HepG2 (cell line): ENCODE measurements around the gene WBP1. TPM values are rescaled to one million over a fixed set of nuclear protein-coding genes. Genes with fewer than 3 reads are reported as not detected.
A peak's percentile ranks its signal among the peaks of the same experiment; 100 is the strongest.

Experiments
- ARHGAP35 ChIP-seq: sonication (generic); formaldehyde crosslinking; IDR thresholded peaks from 2 replicates; pipeline ENCODE4 v1.9.0; 2022; ENCODE audit warnings: mild to moderate bottlenecking, inconsistent platforms, moderate library complexity, missing genetic modification reagents, borderline replicate concordance
- ASH2L ChIP-seq: fragments of 300-600, 200-600 bp; sonication (generic); IDR thresholded peaks from 2 replicates; pipeline ENCODE4 v1.7.0; 2017; ENCODE audit warnings: low read depth, mild to moderate bottlenecking, moderate library complexity, mixed read lengths, low read length; ENCODE audit not compliant: insufficient read length
- ATF1 ChIP-seq: IDR thresholded peaks from 2 replicates; pipeline ENCODE4 v1.6.1; 2016; ENCODE audit warnings: mild to moderate bottlenecking, control low read depth
- FOXJ3 ChIP-seq: sonication (generic); formaldehyde crosslinking; IDR thresholded peaks from 2 replicates; pipeline ENCODE4 v1.4.0; 2020; ENCODE audit warnings: missing genetic modification reagents, mild to moderate bottlenecking, borderline replicate concordance
- GATA4 ChIP-seq: sonication (generic); IDR thresholded peaks from 2 replicates; pipeline ENCODE4 v1.6.1; 2016; ENCODE audit warnings: antibody characterized with exemption, low read depth, borderline replicate concordance
- HDAC6 ChIP-seq: fragments of 200-600 bp; sonication (generic); IDR thresholded peaks from 2 replicates; pipeline ENCODE4 v1.7.0; 2017; ENCODE audit warnings: mild to moderate bottlenecking, antibody characterized with exemption, low read length, low read depth
- HMGA1 ChIP-seq: sonication (generic); formaldehyde crosslinking; conservative IDR thresholded peaks from 2 replicates; pipeline ENCODE4 v1.4.0; 2020; ENCODE audit warnings: missing genetic modification reagents
- IRX3 ChIP-seq: sonication (generic); formaldehyde crosslinking; IDR thresholded peaks from 2 replicates; pipeline ENCODE4 v1.8.1; 2023; ENCODE audit warnings: mild to moderate bottlenecking, low read depth, missing genetic modification reagents, borderline replicate concordance
- KLF6 ChIP-seq: IDR thresholded peaks from 2 replicates; pipeline ENCODE4 v1.8.0; 2016; ENCODE audit warnings: missing biosample characterization, missing genetic modification reagents
- MED8 ChIP-seq: sonication (generic); formaldehyde crosslinking; IDR thresholded peaks from 2 replicates; pipeline ENCODE4 v1.8.1; 2023; ENCODE audit warnings: mild to moderate bottlenecking, missing genetic modification reagents; ENCODE audit not compliant: insufficient replicate concordance
- REPIN1 ChIP-seq: sonication (generic); formaldehyde crosslinking; IDR thresholded peaks from 2 replicates; pipeline ENCODE4 v1.8.0; 2022; ENCODE audit warnings: missing genetic modification reagents, low read depth, mild to moderate bottlenecking, borderline replicate concordance
- REXO4 ChIP-seq: sonication (generic); formaldehyde crosslinking; IDR thresholded peaks from 2 replicates; pipeline ENCODE4 v1.8.0; 2022; ENCODE audit warnings: missing genetic modification reagents, mild to moderate bottlenecking, borderline replicate concordance
- SIN3B ChIP-seq: fragments of 150-350 bp; IDR thresholded peaks from 2 replicates; pipeline ENCODE4 v1.6.1; 2014; ENCODE audit warnings: low read length
- SMAD1 ChIP-seq: sonication (generic); formaldehyde crosslinking; IDR thresholded peaks from 2 replicates; pipeline ENCODE4 v1.4.0; 2020; ENCODE audit warnings: missing genetic modification reagents, low read depth, mild to moderate bottlenecking, borderline replicate concordance
- TCF12 ChIP-seq, 2 experiments: fragments of 450-650 bp in 1 of 2; sonication (generic) in 1 of 2; formaldehyde crosslinking in 1 of 2; IDR thresholded peaks; 2 replicates each; pipeline versions ENCODE4 v1.6.1 to v1.8.0; 2017 to 2022; ENCODE audit warnings: antibody characterized with exemption in 1 of 2, mild to moderate bottlenecking in 1 of 2, missing genetic modification reagents in 1 of 2, moderate library complexity in 1 of 2
- YEATS4 ChIP-seq: sonication (generic); formaldehyde crosslinking; IDR thresholded peaks from 2 replicates; pipeline ENCODE4 v1.4.0; 2020; ENCODE audit warnings: missing genetic modification reagents, borderline replicate concordance
- ZBTB2 ChIP-seq: sonication (generic); formaldehyde crosslinking; IDR thresholded peaks from 2 replicates; pipeline ENCODE4 v1.8.0; 2022; ENCODE audit warnings: low read depth, missing genetic modification reagents
- ZNF205 ChIP-seq: IDR thresholded peaks from 2 replicates; pipeline ENCODE4 v1.6.1; 2018; ENCODE audit warnings: missing biosample characterization, missing genetic modification reagents
- ZNF317 ChIP-seq: sonication (generic); formaldehyde crosslinking; IDR thresholded peaks from 2 replicates; pipeline ENCODE4 v1.5.0; 2020; ENCODE audit warnings: mild to moderate bottlenecking, missing genetic modification reagents
- ZNF33B ChIP-seq: sonication (generic); formaldehyde crosslinking; IDR thresholded peaks from 2 replicates; pipeline ENCODE4 v1.5.1; 2020; ENCODE audit warnings: mild to moderate bottlenecking, missing genetic modification reagents
- ZNF354B ChIP-seq: sonication (generic); formaldehyde crosslinking; IDR thresholded peaks from 2 replicates; pipeline ENCODE4 v1.8.0; 2022; ENCODE audit warnings: mild to moderate bottlenecking, missing genetic modification reagents
- ZNF747 ChIP-seq: sonication (generic); formaldehyde crosslinking; IDR thresholded peaks from 2 replicates; pipeline ENCODE4 v1.8.1; 2023; ENCODE audit warnings: missing genetic modification reagents, mild to moderate bottlenecking, borderline replicate concordance
- ZNF839 ChIP-seq: sonication (generic); formaldehyde crosslinking; IDR thresholded peaks from 2 replicates; pipeline ENCODE4 v1.4.0; 2020; ENCODE audit warnings: missing genetic modification reagents, mild to moderate bottlenecking, borderline replicate concordance
- polyA plus RNA-seq, 8 experiments: library from polyadenylated mRNA; depleted of rRNA in 3 of 8; stranded (reverse) in 7 of 8; unstranded in 1 of 8; fragments of >200 nt; fragmentation: Illumina TruSeq in 4 of 8; extraction: Trizol in 4 of 8; gene quantifications; 2 replicates each; pipeline versions ENCODE4 v1.2.1 to v1.2.3, GENCODE V29; 2011 to 2016; ENCODE audit warnings: low read depth in 4 of 8, missing spikeins in 1 of 8, mixed read lengths in 1 of 8; ENCODE audit not compliant: insufficient read depth in 1 of 8
- total RNA-seq, 5 experiments: library from RNA; depleted of rRNA; stranded (reverse); fragments of >200 nt; fragmentation: Illumina TruSeq; extraction: Trizol; gene quantifications; 2 replicates each; pipeline ENCODE4 v1.2.3, GENCODE V29; 2016; ENCODE audit warnings: low read depth in 1 of 5
- TF ChIP-seq, protein P1 (sequence below): sonication (generic); formaldehyde crosslinking; IDR thresholded peaks from 2 replicates; pipeline ENCODE4 v1.5.0; 2020; ENCODE audit warnings: mild to moderate bottlenecking, missing genetic modification reagents
- TF ChIP-seq, protein P2 (sequence below): sonication (generic); formaldehyde crosslinking; IDR thresholded peaks from 2 replicates; pipeline ENCODE4 v1.5.1; 2020; ENCODE audit warnings: mild to moderate bottlenecking, missing genetic modification reagents, moderate library complexity

The WBP1 gene
- total and polyA plus RNA-seq, 2 of the 13 experiments (the other 11 are each of a cell fraction or from before 2014, with no cell fraction given) = 38.8 to 85.7 TPM

GRCh38 chr2:74472086-74472944 lies 14.1 kb downstream of the WBP1 start, which contains the start of gene MRPL53 (continued):
- TF ChIP-seq KLF6 (CRISPR knock-in tag) = peak; percentile 93
- peak; percentile 46; the same call in 1 of the 2 replicates for TF ChIP-seq GATA4
- TF ChIP-seq FOXJ3 (CRISPR knock-in tag) = peak; percentile 66; the same call in 1 of the 2 replicates
- TF ChIP-seq SMAD1 = peak; percentile 99
- peak; percentile 85 for TF ChIP-seq ZNF33B (CRISPR knock-in tag)
- TF ChIP-seq, protein P1, sequence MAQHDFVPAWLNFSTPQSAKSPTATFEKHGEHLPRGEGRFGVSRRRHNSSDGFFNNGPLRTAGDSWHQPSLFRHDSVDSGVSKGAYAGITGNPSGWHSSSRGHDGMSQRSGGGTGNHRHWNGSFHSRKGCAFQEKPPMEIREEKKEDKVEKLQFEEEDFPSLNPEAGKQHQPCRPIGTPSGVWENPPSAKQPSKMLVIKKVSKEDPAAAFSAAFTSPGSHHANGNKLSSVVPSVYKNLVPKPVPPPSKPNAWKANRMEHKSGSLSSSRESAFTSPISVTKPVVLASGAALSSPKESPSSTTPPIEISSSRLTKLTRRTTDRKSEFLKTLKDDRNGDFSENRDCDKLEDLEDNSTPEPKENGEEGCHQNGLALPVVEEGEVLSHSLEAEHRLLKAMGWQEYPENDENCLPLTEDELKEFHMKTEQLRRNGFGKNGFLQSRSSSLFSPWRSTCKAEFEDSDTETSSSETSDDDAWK (CRISPR knock-in tag) = no peak
- peak; percentile 71; the same call in 1 of the 2 replicates for TF ChIP-seq IRX3 (CRISPR knock-in tag)
- peak; percentile 98 for TF ChIP-seq ZNF747 (CRISPR knock-in tag)
- TF ChIP-seq, protein P2, sequence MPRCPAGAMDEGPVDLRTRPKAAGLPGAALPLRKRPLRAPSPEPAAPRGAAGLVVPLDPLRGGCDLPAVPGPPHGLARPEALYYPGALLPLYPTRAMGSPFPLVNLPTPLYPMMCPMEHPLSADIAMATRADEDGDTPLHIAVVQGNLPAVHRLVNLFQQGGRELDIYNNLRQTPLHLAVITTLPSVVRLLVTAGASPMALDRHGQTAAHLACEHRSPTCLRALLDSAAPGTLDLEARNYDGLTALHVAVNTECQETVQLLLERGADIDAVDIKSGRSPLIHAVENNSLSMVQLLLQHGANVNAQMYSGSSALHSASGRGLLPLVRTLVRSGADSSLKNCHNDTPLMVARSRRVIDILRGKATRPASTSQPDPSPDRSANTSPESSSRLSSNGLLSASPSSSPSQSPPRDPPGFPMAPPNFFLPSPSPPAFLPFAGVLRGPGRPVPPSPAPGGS (CRISPR knock-in tag) = peak; percentile 95; the same call in 1 of the 2 replicates
- no peak; the same call in 1 of the 2 replicates for TF ChIP-seq ATF1
- peak; percentile 88; the same call in 1 of the 2 replicates for TF ChIP-seq ZNF317
- peak; percentile 97 for TF ChIP-seq REXO4 (CRISPR knock-in tag)
- TF ChIP-seq ZBTB2 (CRISPR knock-in tag) = peak; percentile 71; the same call in 1 of the 2 replicates
- TF ChIP-seq ASH2L = peak; percentile 99
- no peak for TF ChIP-seq TCF12 (IDR thresholded peaks at IDR 0.05)
- TF ChIP-seq TCF12 (CRISPR knock-in tag; IDR thresholded peaks at IDR 0.05) = peak; percentile 88; the same call in 1 of the 2 replicates
- TF ChIP-seq ZNF839 (CRISPR knock-in tag) = peak; percentile 97; the same call in 1 of the 2 replicates
- peak; percentile 83 for TF ChIP-seq ZNF205
- peak; percentile 90 for TF ChIP-seq MED8 (CRISPR knock-in tag)
- TF ChIP-seq HDAC6 = no peak
- TF ChIP-seq REPIN1 (CRISPR knock-in tag) = peak; percentile 98
- TF ChIP-seq YEATS4 (CRISPR knock-in tag) = peak; percentile 97
- no peak for TF ChIP-seq HMGA1
- peak; percentile 57; the same call in 1 of the 2 replicates for TF ChIP-seq ZNF354B (CRISPR knock-in tag)
- TF ChIP-seq SIN3B = peak; percentile 85
- TF ChIP-seq ARHGAP35 (CRISPR knock-in tag) = peak; percentile 94
